Astrocyte (in vitro differentiated cells and primary cell): ENCODE measurements around the gene CLHC1.

Experiments
- EZH2 ChIP-seq: IDR thresholded peaks from 2 replicates; pipeline ENCODE4 v1.6.1; 2012; ENCODE audit warnings: mild to moderate bottlenecking, low read length, inconsistent platforms; ENCODE audit not compliant: insufficient read depth
- TF ChIP-seq, protein P1 (sequence below): IDR thresholded peaks from 2 replicates; pipeline ENCODE4 v1.5.1; 2011; ENCODE audit warnings: low read depth, mild to moderate bottlenecking, inconsistent platforms, low read length, moderate library complexity; ENCODE audit not compliant: insufficient read depth

DNA sequence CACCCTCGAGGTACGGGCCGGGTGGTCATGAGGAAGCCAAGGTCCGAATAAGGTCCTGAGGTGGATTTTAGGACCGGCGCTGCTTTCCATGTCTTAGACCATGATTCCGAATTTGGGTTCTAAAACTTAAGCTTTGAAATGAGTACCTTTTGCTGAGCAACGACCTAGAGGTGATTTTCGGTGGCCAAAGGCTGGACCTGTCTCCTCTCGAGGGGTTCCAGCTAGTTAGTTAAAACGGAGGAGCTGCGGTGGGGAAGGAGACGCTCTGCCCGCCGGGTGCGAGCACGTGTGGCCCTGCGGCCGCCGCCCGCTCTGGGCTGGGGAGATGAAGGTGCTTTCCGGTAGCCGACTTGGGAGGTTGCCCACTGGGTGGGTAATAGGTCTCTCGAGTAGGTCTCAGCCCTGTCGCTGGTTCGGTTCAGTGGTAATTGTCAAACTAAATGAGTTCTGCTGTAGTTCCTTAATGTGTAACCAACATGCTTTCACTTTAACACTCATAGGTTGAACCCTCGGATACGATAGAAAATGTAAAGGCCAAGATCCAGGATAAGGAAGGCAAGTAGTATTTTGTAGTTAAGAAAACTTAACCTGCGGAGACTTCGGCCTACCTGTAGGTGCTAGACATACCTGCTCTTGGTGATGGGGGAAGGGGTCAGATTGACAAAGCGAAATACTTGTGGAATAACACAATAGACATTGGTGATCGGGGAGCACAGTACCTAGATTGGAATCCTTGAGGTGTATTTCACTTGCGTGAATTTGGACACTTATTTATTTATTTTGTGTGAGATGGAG lies 967 bp upstream of the CLHC1 start:
- TF ChIP-seq, protein P1, sequence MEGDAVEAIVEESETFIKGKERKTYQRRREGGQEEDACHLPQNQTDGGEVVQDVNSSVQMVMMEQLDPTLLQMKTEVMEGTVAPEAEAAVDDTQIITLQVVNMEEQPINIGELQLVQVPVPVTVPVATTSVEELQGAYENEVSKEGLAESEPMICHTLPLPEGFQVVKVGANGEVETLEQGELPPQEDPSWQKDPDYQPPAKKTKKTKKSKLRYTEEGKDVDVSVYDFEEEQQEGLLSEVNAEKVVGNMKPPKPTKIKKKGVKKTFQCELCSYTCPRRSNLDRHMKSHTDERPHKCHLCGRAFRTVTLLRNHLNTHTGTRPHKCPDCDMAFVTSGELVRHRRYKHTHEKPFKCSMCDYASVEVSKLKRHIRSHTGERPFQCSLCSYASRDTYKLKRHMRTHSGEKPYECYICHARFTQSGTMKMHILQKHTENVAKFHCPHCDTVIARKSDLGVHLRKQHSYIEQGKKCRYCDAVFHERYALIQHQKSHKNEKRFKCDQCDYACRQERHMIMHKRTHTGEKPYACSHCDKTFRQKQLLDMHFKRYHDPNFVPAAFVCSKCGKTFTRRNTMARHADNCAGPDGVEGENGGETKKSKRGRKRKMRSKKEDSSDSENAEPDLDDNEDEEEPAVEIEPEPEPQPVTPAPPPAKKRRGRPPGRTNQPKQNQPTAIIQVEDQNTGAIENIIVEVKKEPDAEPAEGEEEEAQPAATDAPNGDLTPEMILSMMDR: no peak
- no peak for TF ChIP-seq EZH2
